ENCODE data around the gene ENDOU.

Gene ENDOU

GRCh38 chr12:47767216-47767724 is 42.0 kb upstream of the ENDOU start:
- H3K4me1 ChIP-seq (ENCODE audit: control insufficient read depth, insufficient read depth, low read length) = peaks cover 4% of the 10 kb centered on the region
- no peak overlapping the region for H3K4me3 ChIP-seq (ENCODE audit: low read depth, low read length)
- H3K27me3 ChIP-seq (ENCODE audit: control insufficient read depth, insufficient read depth, low read length) = peaks cover 6% of the 10 kb centered on the region
- no peaks in the 10 kb centered on the region for H3K36me3 ChIP-seq (ENCODE audit: control insufficient read depth, insufficient read depth, low read length)
- H3K9me3 ChIP-seq (ENCODE audit: control insufficient read depth, insufficient read depth, low read length) = no peaks in the 10 kb centered on the region
- no peak overlapping the region for H3K9ac ChIP-seq (ENCODE audit: low read depth, low read length)

- Histone ChIP-seq H3K27me3 (ENCODE audit: control insufficient read depth, insufficient read depth, low read length) (peaks cover 6% of the 10 kb centered on the region), H3K4me3 (ENCODE audit: low read depth, low read length) (no peak overlapping the region), H3K9ac (ENCODE audit: low read depth, low read length) (no peak overlapping the region), H3K36me3 (ENCODE audit: control insufficient read depth, insufficient read depth, low read length) (no peaks in the 10 kb centered on the region), H3K9me3 (ENCODE audit: control insufficient read depth, insufficient read depth, low read length) (no peaks in the 10 kb centered on the region), H3K4me1 (ENCODE audit: control insufficient read depth, insufficient read depth, low read length) (peaks cover 4% of the 10 kb centered on the region)
Observed at GRCh38 chr12:47766502-47767215, 41.4 kb upstream of the ENDOU start.

- Histone ChIP-seq H3K4me1 (ENCODE audit: control insufficient read depth, insufficient read depth, low read length) (peaks cover 3% of the 10 kb centered on the region), H3K27me3 (ENCODE audit: control insufficient read depth, insufficient read depth, low read length) (peaks cover 2% of the 10 kb centered on the region), H3K36me3 (ENCODE audit: control insufficient read depth, insufficient read depth, low read length) (no peaks in the 10 kb centered on the region), H3K9me3 (ENCODE audit: control insufficient read depth, insufficient read depth, low read length) (no peaks in the 10 kb centered on the region), H3K9ac (ENCODE audit: low read depth, low read length) (no peak overlapping the region), H3K4me3 (ENCODE audit: low read depth, low read length) (no peak overlapping the region)
Observed at GRCh38 chr12:47763481-47764346, 38.4 kb upstream of the ENDOU start.

GRCh38 chr12:47762850-47763465 is 37.7 kb upstream of the ENDOU start:
- no peaks in the 10 kb centered on the region for H3K9me3 ChIP-seq (ENCODE audit: control insufficient read depth, insufficient read depth, low read length)
- no peaks in the 10 kb centered on the region for H3K4me1 ChIP-seq (ENCODE audit: control insufficient read depth, insufficient read depth, low read length)
- H3K27me3 ChIP-seq (ENCODE audit: control insufficient read depth, insufficient read depth, low read length) = peaks cover 3% of the 10 kb centered on the region
- no peaks in the 10 kb centered on the region for H3K36me3 ChIP-seq (ENCODE audit: control insufficient read depth, insufficient read depth, low read length)
- H3K9ac ChIP-seq (ENCODE audit: low read depth, low read length) = no peak overlapping the region
- H3K4me3 ChIP-seq (ENCODE audit: low read depth, low read length) = no peak overlapping the region

GRCh38 chr12:47758834-47759690 is 33.8 kb upstream of the ENDOU start, which contains the start of gene RAPGEF3:
RAPGEF3 (minus strand) TSS chr12:47758880; CDS start chr12:47758556, 324 bp downstream.
- Histone ChIP-seq H3K4me1 (ENCODE audit: control insufficient read depth, insufficient read depth, low read length) (no peaks in the 10 kb centered on the region), H3K9ac (ENCODE audit: low read depth, low read length) (no peak within 1 kb of the TSS), H3K4me3 (ENCODE audit: low read depth, low read length) (peak within 1 kb of the TSS; percentile 62), H3K36me3 (ENCODE audit: control insufficient read depth, insufficient read depth, low read length) (peaks cover 8% of the 10 kb centered on the region), H3K9me3 (ENCODE audit: control insufficient read depth, insufficient read depth, low read length) (no peaks in the 10 kb centered on the region), H3K27me3 (ENCODE audit: control insufficient read depth, insufficient read depth, low read length) (peaks cover 9% of the 10 kb centered on the region)

- Histone ChIP-seq H3K9me3 (ENCODE audit: control insufficient read depth, insufficient read depth, low read length) (no peaks in the 10 kb centered on the region), H3K9ac (ENCODE audit: low read depth, low read length) (no peak overlapping the region), H3K4me1 (ENCODE audit: control insufficient read depth, insufficient read depth, low read length) (no peaks in the 10 kb centered on the region), H3K4me3 (ENCODE audit: low read depth, low read length) (peak overlapping the region; percentile 62), H3K27me3 (ENCODE audit: control insufficient read depth, insufficient read depth, low read length) (peaks cover 9% of the 10 kb centered on the region), H3K36me3 (ENCODE audit: control insufficient read depth, insufficient read depth, low read length) (peaks cover 8% of the 10 kb centered on the region)
Observed at GRCh38 chr12:47758584-47758833, 33.2 kb upstream of the ENDOU start.

- peaks cover 9% of the 10 kb centered on the region for H3K27me3 ChIP-seq (ENCODE audit: control insufficient read depth, insufficient read depth, low read length)
- no peak overlapping the region for H3K9ac ChIP-seq (ENCODE audit: low read depth, low read length)
- H3K36me3 ChIP-seq (ENCODE audit: control insufficient read depth, insufficient read depth, low read length) = peaks cover 8% of the 10 kb centered on the region
- no peaks in the 10 kb centered on the region for H3K9me3 ChIP-seq (ENCODE audit: control insufficient read depth, insufficient read depth, low read length)
- H3K4me3 ChIP-seq (ENCODE audit: low read depth, low read length) = peak overlapping the region; percentile 62
- H3K4me1 ChIP-seq (ENCODE audit: control insufficient read depth, insufficient read depth, low read length) = no peaks in the 10 kb centered on the region
Observed at GRCh38 chr12:47757840-47758583, 32.7 kb upstream of the ENDOU start.

- H3K4me1 ChIP-seq (ENCODE audit: control insufficient read depth, insufficient read depth, low read length) = no peaks in the 10 kb centered on the region
- no peak overlapping the region for H3K4me3 ChIP-seq (ENCODE audit: low read depth, low read length)
- H3K9ac ChIP-seq (ENCODE audit: low read depth, low read length) = no peak overlapping the region
Observed at GRCh38 chr12:47757364-47757839, 32.1 kb upstream of the ENDOU start.

GRCh38 chr12:47755655-47756562 is 30.6 kb upstream of the ENDOU start:
- Histone ChIP-seq H3K4me1 (ENCODE audit: control insufficient read depth, insufficient read depth, low read length) (no peaks in the 10 kb centered on the region), H3K9ac (ENCODE audit: low read depth, low read length) (no peak overlapping the region), H3K4me3 (ENCODE audit: low read depth, low read length) (no peak overlapping the region), H3K9me3 (ENCODE audit: control insufficient read depth, insufficient read depth, low read length) (no peaks in the 10 kb centered on the region), H3K27me3 (ENCODE audit: control insufficient read depth, insufficient read depth, low read length) (peaks cover 9% of the 10 kb centered on the region), H3K36me3 (ENCODE audit: control insufficient read depth, insufficient read depth, low read length) (peaks cover 8% of the 10 kb centered on the region)

More at GRCh38 chr12:47757364-47757839, 32.1 kb upstream of the ENDOU start:
- Histone ChIP-seq H3K36me3 (ENCODE audit: control insufficient read depth, insufficient read depth, low read length) (peaks cover 8% of the 10 kb centered on the region), H3K27me3 (ENCODE audit: control insufficient read depth, insufficient read depth, low read length) (peaks cover 9% of the 10 kb centered on the region), H3K9me3 (ENCODE audit: control insufficient read depth, insufficient read depth, low read length) (no peaks in the 10 kb centered on the region)

- Histone ChIP-seq H3K9ac (ENCODE audit: low read depth, low read length) (no peak overlapping the region), H3K36me3 (ENCODE audit: control insufficient read depth, insufficient read depth, low read length) (peaks cover 8% of the 10 kb centered on the region), H3K4me1 (ENCODE audit: control insufficient read depth, insufficient read depth, low read length) (no peaks in the 10 kb centered on the region), H3K4me3 (ENCODE audit: low read depth, low read length) (no peak overlapping the region), H3K9me3 (ENCODE audit: control insufficient read depth, insufficient read depth, low read length) (no peaks in the 10 kb centered on the region), H3K27me3 (ENCODE audit: control insufficient read depth, insufficient read depth, low read length) (peaks cover 9% of the 10 kb centered on the region)
Observed at GRCh38 chr12:47754881-47755280, 29.6 kb upstream of the ENDOU start.
